ENCODE measurements around the gene ECHS1.

ECHS1 gene

GRCh38 chr10:133358162-133358924 lies 14.8 kb downstream of the ECHS1 start:
- no peak for DNase-seq (ENCODE audit: low read depth)

DNA sequence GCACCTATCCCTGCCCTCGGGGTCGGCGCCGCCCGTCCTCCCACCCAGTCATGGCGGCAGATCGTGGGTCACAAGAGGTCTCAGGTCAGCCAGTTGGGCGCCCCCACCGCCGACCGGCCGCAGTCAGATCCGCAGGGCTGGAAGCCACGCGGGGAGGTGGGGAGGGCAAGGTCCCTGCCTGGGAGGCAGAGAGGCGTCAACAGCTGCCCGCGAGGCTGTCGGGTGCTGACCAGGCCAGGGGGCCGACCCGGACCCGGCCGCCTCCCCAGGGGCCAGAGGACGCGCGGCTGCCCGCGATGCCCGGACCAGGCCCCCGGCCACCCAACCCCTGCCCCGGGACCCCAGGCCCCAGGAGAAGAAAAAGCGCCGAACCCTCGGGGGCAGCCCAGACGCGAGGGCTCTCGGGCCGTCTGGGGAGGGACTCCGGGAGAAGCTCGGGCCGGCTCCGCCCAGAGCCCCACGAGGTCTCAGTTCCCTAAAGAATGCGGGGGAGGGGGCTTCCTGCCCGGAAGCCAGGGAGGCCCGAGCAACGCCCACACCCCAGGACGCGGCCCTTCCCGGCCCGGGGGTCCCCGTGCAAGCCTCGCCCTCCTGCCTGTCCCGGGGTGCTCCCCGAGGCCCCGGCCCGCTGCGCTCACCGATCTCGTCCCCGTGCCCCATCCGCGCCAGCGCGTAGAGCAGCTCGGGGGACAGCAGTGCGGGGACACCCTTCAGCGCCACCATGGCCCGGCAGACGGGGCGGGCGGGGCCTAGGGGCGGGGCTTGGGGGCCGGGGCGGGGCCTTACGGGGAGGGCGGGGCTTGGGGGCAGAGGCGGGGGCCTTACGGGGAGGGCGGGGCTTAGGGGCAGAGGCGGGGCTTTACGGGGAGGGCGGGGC lies 15.6 kb downstream of the ECHS1 start, which contains the start of gene FUOM:
TSS of gene FUOM (minus strand) at position 735 of the 877 bp plus-strand sequence. CDS start at position 723, 12 bp downstream.
- peak; percentile 47 for DNase-seq (ENCODE audit: low read depth)

DNA sequence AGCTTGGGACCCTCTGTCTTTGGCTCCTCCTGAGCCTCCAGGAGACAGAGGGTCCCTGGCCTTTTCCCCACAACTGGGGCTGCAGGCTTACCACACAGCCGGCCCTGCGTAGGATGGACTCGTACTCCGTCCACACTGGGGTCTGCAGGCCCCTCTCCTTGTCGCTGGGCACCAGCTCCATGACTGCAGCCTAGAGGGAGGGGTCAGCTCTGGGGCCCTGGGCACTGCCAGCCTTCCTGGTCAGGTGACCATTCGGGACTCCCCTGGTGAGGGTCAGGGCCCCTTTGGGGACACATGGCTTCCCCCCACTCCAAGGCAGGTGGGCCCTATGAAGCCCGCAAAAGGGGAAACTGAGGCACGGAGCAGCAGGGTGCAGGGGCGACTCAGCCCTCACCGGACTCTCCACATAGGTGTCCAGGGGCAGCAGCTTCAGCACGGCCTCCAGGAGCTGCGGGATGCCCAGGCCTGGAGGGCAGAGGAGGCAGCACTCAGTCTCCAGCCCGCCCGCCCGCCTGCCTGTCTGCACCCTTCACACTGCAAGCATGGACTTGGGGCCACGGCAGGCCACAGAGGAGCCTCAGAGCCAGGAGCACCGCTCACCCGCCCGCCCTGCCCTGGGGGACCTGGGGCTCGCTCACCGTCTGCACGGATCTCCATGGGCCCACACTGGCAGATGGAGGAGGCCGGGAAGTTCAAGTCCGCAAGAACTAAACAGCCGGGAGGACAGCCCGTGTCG lies 16.4 kb downstream of the ECHS1 start:
- DNase-seq (ENCODE audit: low read depth): no peak

GRCh38 chr10:133355991-133356390 lies 17.2 kb downstream of the ECHS1 start:
- DNase-seq (ENCODE audit: low read depth): no peak

DNA sequence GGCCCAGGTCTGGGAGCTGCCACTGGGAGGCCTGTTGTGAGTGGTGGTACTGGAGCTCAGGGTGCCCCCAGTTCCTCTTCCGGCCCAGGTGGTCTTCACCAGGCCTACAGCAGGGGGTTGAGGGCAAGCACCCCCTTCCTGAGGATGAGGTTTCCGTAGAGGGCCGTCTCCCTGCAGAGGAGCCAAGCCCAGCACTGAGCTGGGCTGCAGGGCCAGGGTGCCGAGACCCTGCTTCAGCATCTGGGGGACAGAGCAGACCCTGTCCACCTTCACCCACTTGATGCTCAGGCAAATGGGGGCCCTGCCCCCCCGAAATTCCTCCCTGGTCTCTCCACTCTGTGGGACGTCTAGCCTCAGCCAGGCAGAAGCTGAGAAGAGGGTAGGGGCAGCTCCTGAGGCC lies 17.9 kb downstream of the ECHS1 start:
- DNase-seq (ENCODE audit: low read depth): no peak

DNA sequence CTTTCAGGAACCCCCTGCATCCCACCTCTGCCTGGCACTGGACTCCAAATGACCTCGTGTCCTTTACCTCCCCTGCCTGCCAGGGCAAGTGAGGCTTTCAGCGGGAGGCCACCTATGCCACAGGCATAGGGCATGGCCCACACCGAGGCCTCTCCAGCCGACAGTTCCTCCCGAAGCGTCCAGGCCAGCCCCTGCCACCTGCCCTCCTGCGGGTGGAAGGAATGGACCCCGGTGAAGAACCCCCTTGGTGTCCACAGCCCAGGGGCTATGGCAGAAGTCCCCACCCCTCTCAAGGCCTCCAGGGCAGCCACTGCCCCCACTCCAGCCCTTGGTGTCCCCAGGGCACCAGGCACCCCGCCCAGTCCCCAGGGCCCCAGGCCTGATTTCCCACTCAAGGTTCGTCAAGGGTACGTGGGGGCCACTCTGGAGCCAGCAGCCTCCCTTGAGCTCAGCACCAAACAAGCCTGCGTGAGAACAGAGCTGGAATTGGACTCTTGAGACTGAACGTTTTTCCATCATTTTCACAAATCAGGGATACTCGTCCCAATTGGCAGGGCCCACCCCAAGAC lies 18.4 kb downstream of the ECHS1 start:
- DNase-seq (ENCODE audit: low read depth): no peak

DNA sequence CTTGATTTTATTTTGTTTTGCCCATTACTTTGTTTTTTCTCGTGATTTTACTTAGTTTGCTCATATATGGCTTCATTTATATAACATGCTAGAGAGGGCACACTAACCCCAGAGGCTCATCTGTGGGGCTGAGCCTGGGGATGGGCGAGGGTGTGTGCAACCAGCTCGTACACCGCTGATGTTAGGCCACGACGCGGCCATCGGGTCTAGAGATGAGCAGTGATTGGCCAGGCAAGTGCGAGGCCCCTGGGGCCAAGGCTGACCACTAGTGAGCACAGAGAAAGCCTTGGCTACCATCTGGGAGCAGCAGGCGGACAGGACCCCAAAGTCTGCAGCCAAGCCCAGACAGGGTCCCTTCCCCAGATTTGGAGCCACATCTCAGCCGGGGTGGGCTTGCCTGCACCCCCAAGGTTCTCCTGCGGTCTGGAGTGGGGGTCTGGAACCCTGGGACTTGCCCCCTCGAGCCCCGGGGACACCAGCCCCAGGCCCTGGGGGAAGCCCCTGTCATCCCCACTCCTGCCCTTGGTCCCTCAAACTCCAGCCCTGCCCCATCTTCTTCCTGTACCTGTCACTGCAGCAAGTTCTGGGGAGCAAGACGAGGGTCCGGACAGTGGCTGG lies 19.1 kb downstream of the ECHS1 start:
- no peak for DNase-seq (ENCODE audit: low read depth)

GRCh38 chr10:133353202-133353959 lies 19.8 kb downstream of the ECHS1 start:
- DNase-seq (ENCODE audit: low read depth): no peak

- DNase-seq (ENCODE audit: low read depth): no peak
These were observed 21.5 kb downstream of the ECHS1 start for GRCh38 chr10:133351408-133352318.

DNA sequence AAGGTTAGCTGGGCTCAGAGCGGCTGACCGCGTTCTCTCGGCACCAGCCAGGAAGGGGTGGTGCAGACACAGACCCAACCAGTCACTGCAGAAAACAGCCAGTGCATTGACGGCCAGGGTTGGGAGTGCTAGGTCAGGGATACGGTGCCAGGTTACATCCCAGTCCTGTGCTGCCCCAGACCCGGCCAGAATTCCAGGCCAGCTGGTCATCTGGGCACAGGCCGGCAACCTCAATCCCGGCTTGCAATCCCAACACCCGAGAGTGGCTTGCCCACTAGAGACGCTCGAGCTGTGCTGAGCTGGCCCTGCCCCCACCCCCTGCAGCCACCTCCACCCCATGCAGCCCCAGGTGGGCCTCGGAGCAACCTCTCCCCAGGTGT lies 22.2 kb downstream of the ECHS1 start:
- DNase-seq (ENCODE audit: low read depth): no peak

GRCh38 chr10:133350283-133350949 lies 22.7 kb downstream of the ECHS1 start:
- DNase-seq (ENCODE audit: low read depth): no peak

GRCh38 chr10:133349577-133350011 lies 23.6 kb downstream of the ECHS1 start:
- no peak for DNase-seq (ENCODE audit: low read depth)

DNA sequence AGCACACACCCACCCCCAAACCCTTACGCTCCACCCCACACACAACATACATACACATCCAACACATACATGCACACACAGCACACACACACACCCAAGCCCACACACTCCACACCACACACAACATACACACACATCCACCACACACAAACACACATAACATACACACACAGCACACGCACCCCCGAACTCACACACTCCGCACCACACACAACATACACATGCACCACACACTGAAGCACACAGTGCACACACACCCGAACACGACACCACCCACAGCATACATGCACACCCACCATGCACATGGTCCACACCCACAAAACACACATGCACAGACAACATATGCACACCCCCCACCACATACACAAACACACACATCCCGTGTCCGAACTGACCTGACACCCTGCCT lies 24.0 kb downstream of the ECHS1 start:
- DNase-seq (ENCODE audit: low read depth): no peak

DNA sequence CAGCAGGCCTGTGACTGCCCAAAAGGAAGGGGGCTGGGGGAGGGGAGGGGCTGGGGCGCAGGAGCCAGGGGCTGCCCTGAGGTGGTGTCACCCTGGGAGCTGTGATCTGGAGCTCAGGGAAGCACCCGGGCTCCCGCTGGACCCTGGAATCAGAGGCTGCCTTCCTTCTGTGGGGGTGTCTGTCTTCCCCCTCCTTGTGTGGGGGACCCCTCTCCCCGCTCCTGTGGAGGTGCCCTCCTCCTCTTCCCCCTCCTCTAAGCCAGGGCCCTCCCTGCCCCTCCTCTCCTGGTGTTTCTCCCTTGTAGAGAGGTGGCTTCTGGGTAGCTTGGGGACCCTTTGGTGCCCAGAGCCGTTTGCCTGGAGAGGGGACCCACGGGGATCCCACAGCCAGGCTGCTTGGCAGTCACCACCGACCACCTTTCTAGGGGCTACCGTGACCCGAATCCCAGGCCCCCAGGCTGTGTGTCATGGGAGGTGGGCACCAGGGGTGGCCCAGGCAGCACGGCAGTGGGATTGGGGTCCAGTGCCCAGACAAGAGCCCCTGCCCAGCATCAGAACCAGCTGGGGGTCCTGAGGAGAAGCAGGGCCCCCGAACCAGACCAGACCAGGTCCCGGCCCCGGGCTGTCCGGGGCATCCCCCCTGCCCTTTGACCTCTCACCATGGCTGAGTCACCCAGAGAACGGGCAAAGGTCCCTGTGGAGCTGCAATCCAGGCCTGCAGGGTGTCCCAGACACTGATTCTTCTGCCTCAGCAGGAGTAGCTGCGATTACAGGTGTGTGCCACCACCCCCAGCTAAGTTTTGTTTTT lies 25.2 kb downstream of the ECHS1 start:
- no peak for DNase-seq (ENCODE audit: low read depth)

GRCh38 chr10:133346413-133346812 lies 26.7 kb downstream of the ECHS1 start:
- no peak for DNase-seq (ENCODE audit: low read depth)

DNA sequence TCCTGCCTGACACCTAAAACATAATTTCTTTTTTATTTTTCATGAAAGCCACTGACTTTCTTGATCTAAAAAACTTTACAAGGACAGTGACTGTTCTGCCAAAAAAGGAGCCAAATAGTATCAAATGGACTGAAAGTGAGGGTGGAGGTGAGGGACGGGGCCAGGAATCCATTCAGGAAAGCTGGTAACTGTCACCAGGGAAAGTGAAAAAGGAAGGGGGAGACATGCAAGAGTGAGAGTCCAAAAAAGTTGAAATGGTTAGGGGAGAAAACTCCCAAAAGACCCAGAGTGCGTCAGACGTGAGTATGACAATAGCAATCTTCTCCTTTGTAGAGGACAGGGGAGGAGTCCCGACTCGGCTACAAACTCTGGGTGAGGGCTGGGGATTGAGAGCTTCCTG lies 28.9 kb downstream of the ECHS1 start:
- DNase-seq (ENCODE audit: low read depth): no peak

DNA sequence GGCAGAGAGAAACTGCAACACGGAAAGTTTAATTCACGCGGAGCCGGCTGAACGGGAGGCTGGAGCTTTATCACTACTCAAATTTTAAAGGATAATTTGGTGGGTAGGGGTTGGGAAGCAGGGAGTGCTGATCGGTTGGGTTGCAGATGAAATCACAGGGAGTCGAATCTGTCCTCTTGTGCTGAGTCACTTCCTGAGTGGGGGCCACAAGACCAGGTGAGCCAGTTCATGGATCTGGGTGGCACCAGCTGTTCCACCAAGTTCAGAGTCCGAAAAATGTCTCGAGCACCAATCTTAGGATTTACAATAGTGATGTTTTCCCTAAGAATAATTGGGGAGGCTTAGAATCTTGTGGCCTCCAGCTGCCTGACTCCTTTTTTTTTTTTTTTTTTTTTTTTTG lies 29.6 kb downstream of the ECHS1 start:
- DNase-seq (ENCODE audit: low read depth): no peak

DNA sequence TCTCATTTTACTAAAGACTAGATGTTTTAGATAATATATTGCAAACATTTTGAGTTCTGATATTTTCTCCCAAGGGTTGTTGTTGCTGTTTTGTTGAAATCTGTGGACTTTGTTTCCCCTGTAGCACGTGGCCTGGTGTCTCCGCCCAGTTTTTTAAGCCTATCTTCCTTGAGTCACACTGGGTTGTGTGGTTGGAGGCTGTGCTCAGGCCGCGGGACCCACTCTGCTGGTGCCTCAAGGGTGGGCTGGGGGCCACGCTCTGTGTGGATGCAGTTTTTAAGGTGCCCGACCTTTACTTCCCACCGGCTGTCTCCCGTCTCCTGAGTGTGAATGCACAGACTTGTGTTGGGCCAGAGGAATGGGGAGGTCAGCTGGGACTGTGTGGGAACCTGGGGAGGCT lies 30.2 kb downstream of the ECHS1 start:
- DNase-seq (ENCODE audit: low read depth): no peak

All from ELR (cell line).